Stimulated activated CD4-positive, alpha-beta T cell treated with anti-CD3 and anti-CD28 coated beads, Interleukin-15, amount 100 ng/mL, for 48 hours (primary cell): Measurements from ENCODE around the gene DTL.
A peak's percentile ranks its signal among the peaks of the same experiment; 100 is the strongest.
"Not testable (repeated sequence)": the region's sequence is repeated elsewhere in the genome, so short reads cannot be mapped to it uniquely, and the experiment has no call there.

Source experiments
- DNase-seq, 2 donors: peaks; one replicate each; pipeline ENCODE4 v3.0.0-alpha.2; 2020; ENCODE audit warnings: low read depth in 2 of 2

Gene DTL

GRCh38 chr1:212035123-212035834, at the start of gene DTL, which contains the start of gene INTS7:
Gene DTL, plus strand, starts transcription at chr1:212035748. Its CDS starts 143 bp downstream, at chr1:212035891.
Gene INTS7, minus strand, starts transcription at chr1:212035557. Its CDS starts 120 bp downstream, at chr1:212035437.
- DNase-seq: peak; percentile 97 to 98

- DNase-seq: no peak
Observed at GRCh38 chr1:211986628-211987254, 48.8 kb upstream of the DTL start.

GRCh38 chr1:211991695-211992094, 43.9 kb upstream of the DTL start:
- no peak for DNase-seq

GRCh38 chr1:211997426-211997825, 38.1 kb upstream of the DTL start:
- DNase-seq: not testable (repeated sequence)

GRCh38 chr1:212002536-212002935, 33.0 kb upstream of the DTL start:
- no peak for DNase-seq

GRCh38 chr1:212004895-212005608, 30.5 kb upstream of the DTL start:
- DNase-seq: no peak

GRCh38 chr1:212007178-212007577, 28.4 kb upstream of the DTL start:
- DNase-seq: no peak

- no peak for DNase-seq
Observed at GRCh38 chr1:212007886-212008285, 27.7 kb upstream of the DTL start.

GRCh38 chr1:212009561-212009960, 26.0 kb upstream of the DTL start:
- no peak for DNase-seq

GRCh38 chr1:212010004-212010403, 25.5 kb upstream of the DTL start:
- DNase-seq: no peak

GRCh38 chr1:212012034-212012740, 23.4 kb upstream of the DTL start:
- peak; percentile 41 to 52 for DNase-seq

GRCh38 chr1:212013672-212014071, 21.9 kb upstream of the DTL start:
- DNase-seq: no peak

- DNase-seq: no peak
Observed at GRCh38 chr1:212020975-212021374, 14.6 kb upstream of the DTL start.

- DNase-seq: no peak
Observed at GRCh38 chr1:212021563-212021962, 14.0 kb upstream of the DTL start.

GRCh38 chr1:212022908-212023307, 12.6 kb upstream of the DTL start:
- DNase-seq: not testable (repeated sequence)

- DNase-seq: no peak
Observed at GRCh38 chr1:212024469-212025149, 10.9 kb upstream of the DTL start.

- not testable (repeated sequence) for DNase-seq
Observed at GRCh38 chr1:212027727-212028126, 7.8 kb upstream of the DTL start.

- DNase-seq: no peak
Observed at GRCh38 chr1:212030936-212031528, 4.5 kb upstream of the DTL start.

GRCh38 chr1:212034516-212035122, 929 bp upstream of the DTL start:
- DNase-seq: no peak

GRCh38 chr1:212035835-212036605, 472 bp downstream of the DTL start:
- DNase-seq: no peak
